Activated T-helper 1 cell treated with anti-CD3 and anti-CD28 coated beads, Interleukin-2, amount 50 U/mL, for 16 hours (primary cell): Measurements from ENCODE around the gene PCK2.
A peak's percentile ranks its signal among the peaks of the same experiment; 100 is the strongest.

ENCODE experiments used
- DNase-seq, 2 donors: peaks; one replicate each; pipeline ENCODE4 v3.0.0-alpha.2; 2020; ENCODE audit warnings: low read depth in 1 of 2, low spot score in 1 of 2

Gene PCK2

DNA sequence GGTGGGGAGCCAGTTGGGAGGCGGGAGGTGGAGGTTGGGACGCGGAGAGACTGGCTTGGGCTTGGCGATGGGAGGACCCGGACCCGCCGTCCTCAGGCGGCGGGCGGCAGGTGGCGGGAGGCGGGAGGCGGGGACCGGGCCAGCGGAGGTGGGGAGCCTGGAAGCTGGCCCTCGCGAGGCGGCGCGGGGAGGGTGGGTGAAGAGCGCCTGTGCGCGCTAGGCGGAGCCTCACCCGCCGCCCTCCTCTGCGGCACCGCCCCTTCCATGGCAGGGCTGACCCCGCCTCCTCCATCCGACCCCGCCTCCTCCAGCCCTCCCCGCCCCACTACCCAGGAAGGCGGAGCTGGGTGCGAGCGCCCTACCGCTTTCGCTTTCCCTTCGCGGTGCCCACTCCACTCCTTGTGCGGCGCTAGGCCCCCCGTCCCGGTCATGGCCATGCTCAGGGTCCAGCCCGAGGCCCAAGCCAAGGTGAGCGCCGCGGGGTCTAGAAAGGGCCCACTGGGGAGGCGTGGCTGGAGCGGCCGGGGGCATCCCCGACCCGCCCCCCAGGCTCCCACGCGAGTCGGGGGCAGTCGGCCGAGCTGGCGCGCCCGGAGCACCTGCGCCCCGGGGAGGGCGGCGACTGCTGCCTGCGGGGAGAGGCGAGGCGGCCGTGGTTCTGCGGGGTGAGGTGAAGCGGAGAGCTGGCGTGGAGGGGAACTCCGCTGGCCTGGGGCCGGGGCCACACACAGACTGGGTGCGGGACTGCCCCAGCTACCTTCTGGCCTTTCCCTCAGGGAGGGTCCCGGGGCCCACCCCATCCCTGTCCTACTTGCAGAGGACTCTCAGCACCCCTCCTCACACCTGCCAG lies 41.9 kb downstream of the PCK2 start, which contains the start of gene PSME1:
PSME1 (plus strand) TSS at position 361 of the 850 bp plus-strand sequence; CDS start at position 430, 69 bp downstream.
- peak; percentile 89 to 90 for DNase-seq

DNA sequence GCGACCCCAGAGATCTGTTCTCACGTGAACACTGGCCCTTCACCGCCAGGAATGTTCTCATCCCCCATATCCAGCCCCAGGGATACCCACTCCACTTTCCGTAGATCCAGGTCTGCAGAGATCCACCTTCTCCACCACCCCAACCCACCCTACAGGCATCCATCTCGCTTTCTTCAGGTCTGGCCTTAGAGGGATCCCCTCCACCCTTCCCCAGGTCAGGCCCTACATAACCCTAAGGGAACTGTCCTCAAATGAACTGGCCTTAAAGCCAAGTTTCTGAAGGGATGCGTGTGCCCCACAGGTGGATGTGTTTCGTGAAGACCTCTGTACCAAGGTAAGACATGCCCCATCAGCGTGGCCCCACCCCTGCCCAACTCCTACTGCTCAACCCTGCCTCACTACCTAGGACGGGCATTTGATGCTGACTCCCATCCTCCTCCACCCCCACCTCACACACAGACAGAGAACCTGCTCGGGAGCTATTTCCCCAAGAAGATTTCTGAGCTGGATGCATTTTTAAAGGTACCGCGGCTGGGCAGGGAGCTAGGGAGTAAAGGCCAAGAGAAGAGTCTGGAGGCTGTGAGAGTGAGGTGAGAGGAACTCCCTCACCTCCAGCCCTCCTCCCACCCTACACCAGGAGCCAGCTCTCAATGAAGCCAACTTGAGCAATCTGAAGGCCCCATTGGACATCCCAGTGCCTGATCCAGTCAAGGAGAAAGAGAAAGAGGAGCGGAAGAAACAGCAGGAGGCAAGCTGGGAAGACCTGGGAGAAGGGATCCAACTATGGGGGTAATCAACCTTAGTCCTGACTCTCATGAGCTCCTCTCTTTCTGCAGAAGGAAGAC lies 42.8 kb downstream of the PCK2 start:
- no peak for DNase-seq

DNA sequence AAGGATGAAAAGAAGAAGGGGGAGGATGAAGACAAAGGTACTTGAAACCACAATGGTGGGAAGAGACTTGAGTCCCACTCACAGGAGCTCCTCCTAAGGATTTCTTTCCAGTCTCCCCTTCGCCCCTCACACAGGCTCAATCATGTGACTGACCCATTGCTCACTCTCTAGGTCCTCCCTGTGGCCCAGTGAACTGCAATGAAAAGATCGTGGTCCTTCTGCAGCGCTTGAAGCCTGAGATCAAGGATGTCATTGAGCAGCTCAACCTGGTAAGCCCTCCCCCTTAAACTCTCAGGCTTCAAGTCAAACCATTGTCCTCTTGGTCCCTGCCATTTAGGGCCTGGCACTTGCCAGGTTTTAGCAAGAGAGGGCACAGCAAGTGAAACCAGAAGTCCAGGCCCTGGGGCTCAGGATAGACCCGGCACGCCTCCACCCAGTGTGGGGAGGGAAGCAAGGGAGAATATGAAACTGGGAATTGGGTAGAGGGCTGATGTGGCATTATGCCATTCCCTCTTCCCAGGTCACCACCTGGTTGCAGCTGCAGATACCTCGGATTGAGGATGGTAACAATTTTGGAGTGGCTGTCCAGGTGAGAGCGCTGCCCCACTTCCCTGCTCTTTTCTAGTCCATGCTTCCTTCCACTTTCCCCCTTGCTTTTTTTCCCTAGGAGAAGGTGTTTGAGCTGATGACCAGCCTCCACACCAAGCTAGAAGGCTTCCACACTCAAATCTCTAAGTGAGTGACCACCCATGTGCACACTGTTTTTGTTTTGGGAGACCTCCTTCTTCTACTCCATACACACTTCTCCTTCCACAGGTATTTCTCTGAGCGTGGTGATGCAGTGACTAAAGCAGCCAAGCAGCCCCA lies 43.7 kb downstream of the PCK2 start:
- DNase-seq, result no peak

DNA sequence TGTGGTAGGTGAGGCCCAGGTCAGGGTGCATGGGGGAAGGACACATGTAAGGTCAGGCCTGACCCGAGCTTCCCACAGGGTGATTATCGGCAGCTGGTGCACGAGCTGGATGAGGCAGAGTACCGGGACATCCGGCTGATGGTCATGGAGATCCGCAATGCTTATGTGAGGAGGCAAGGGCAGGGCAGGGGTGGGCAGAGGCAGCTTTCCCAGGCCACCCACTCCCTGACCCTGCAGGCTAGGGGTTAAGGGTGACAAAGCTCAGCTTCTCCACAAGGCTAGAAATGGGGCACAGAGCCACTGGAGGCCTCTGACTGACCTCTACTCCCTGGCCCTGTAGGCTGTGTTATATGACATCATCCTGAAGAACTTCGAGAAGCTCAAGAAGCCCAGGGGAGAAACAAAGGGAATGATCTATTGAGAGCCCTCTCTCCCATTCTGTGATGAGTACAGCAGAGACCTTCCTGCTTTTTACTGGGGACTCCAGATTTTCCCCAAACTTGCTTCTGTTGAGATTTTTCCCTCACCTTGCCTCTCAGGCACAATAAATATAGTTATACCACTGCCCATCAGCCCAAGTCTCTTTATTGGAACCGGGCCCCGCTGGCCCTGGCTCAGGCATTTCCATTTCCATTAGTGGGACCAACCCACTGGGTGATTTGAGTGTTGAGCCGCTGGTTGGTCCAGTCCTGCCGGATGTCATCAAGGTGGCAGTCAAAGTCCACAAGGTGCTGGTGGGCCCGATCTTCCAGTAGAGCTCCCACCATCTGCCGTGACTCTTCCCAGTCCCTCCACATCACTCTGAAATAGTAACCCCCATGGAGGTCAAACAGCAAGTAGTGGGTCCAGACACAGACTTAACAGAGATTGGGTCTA lies 44.5 kb downstream of the PCK2 start:
- DNase-seq, result no peak

DNA sequence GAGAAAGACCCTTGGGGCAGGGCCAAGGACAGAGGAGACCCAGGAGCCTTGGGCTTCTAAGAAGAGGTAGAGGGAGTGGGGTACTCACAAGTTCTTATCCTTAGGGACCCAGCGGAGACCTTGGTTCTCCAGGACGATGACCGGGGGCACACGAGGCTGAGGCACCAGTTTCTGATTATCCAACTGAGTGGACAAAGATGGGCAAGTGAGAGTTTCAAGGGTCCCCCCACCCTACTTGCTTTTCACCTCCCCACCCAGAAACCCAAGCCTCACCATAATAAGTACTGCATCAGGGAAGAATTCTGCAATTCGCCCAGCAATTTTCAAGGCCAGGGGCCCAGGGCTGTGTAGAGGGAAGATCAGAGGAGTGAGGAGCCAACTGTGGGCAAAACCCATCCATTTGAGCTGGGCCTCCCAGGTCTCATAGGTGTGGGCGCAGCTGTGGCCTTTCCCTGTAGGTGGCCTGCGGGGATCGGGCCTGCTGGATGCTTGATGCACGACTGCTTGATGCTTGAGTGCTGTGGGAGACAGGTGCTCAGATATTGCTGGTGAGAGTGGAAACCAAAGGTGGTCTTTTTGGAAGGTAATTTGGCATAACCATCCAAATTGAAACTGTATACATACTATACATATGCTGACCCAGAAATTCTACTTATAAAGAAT lies 45.3 kb downstream of the PCK2 start:
- no peak for DNase-seq

DNA sequence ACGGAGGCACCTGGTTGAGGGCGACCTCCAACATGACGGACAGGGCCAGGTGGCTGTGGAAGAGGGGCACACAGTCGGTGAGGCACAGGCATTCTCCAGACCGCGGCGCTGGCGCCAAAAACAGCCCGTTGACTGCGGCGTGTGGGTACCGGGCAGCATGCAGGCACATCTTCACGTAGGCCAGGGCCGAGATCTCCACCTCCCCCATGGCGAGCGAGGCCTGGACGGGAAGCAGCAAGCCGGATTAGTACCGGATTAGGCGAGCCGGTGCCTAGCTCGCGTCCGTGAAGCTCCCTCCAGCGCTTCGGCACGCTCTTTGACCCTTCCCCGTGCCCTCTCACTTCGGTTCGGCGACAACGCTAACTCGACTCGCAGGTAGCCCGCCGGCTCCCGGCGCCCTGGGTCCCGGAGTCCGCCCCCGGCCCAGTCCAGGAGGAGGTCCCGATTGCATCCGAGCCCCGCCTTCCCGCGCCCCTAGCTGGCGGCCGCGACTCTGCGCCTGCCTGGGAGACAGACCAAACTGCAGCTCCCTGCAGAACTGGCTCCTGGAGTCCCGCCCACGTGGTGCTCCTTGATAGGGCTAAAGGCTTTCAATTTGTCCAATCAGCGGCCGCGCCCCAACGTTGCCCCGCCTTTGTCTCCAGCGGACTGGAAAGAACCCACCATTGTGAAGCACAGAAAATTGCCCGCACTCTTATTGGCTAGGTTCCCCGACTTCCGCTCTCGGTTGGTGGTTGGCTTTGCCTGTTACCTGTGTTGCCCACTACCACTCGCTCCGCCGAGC lies 47.2 kb downstream of the PCK2 start, which contains the start of gene EMC9:
EMC9 (minus strand) TSS at position 495 of the 784 bp plus-strand sequence; CDS start at position 208, 287 bp downstream.
- peak; percentile 98 for DNase-seq

DNA sequence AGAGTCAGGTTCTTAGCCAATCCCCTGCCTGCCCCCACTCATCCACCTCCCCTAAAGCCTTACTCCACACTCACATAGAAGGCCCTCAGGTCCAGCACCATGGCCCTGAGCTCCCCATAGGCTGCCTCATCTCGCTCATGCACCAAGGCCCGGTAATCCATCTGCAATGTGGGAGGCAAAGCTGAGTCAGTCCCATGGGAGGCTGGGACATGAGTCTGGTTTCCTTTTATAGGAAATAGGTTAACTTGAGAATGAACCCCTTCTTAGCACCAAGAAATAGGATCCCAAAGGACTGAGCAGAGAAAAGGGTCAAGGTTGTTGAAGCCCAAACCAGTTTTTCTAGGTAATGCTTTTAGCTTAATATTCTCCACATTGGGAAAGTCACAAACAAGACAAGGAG lies 49.4 kb downstream of the PCK2 start:
- DNase-seq, result no peak

DNA sequence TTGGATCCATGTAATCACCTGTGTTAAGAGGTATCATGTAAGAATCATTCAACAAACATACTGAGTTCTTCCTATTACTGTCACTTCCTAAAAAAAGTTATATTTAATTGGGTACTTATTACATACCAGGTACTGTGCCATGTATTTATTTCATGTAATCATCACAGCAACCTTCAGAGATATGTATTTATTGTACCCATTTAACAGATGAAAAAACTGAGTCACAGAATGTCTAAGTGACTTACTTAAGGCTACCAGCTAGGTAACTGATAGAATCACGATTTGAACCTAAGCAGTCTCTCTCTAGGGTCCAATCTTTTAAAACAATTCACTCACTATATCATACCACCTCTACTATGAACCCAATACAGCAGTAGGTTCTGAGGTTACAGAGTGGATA lies 50.3 kb downstream of the PCK2 start:
- no peak for DNase-seq

DNA sequence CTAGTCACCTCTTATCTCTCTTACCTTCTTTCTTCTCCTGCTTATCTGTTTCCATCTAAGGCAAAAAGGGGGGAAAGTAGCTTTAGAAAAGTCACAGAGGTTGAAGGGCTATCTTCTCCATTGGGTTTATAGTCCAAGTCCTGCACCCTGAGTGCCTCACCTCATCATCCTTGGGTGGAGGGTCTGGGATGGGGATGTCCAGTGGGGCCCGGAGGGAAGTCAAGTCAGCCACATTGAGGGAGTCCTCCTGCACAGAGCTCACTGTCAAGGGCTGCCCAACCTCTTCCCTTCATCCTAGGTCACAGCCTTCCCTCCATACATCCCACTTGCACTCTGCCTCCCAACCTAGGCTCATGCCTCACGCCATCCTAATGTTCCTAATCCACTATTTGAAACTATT lies 51.1 kb downstream of the PCK2 start:
- DNase-seq, result no peak

DNA sequence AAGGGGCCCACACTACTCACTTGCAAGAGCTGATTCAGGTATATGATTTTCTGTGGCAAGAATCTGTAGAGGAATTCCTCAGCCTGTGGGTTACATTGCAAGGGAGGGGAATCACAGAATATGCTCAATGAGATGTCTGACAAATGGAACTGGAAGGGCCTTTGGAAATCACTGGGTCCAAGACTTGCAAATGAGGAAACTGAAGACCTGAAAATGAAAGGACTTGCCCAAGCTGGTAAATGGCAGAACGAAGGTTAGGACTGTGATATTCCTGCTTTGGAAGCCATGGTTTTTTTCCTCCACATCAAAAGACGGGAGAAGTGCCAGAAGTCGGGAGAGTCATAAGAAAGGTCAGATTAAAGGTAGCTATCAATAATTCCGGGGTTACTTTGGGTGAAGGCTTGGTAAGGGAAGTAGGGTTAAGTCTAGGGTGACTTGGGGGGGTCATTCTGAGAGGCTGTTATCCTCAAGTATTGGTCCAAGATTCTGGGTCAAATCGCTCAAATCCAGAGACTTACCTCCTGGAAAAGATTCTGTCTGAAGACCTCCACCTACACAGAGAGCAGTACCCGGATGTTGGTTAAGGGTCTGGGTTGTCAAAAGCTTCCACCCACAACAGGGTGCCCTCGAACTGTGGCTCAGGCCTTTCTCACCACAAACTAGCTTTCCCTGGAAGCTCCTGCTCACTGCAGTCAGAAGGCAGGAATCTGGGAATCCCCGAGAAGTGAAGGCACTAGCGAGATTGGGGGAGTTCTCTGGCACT lies 51.8 kb downstream of the PCK2 start:
- no peak for DNase-seq

DNA sequence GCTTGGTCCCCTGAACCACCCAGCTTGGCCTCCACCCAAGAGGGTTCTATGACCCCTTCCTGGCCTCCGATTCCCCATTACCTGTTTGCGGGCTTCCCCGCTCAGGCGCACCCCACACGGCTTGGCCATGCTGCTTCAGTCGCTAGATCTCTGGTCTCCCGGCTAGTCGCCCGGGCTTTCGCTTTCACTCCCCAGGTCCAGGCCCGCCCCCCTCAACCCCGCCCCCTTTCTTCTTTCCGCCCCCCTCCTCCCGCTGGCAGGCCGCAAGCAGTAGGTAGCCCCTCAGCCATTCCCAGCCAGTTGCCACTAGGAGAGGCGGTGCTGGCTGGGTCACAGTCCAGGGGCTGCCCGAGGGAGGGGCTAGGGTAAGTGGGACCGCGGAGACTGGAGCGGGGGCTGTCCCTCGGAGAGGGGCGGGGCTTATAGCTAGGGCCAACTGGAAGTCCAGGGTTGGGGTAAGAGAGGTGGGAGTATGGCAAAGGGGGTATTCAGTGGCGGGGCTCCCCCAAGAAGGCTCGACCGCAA lies 52.4 kb downstream of the PCK2 start, which contains the start of gene PSME2:
PSME2 (minus strand) TSS at position 158 of the 525 bp plus-strand sequence; CDS start at position 129, 29 bp downstream.
- DNase-seq, result peak; percentile 51 to 74

DNA sequence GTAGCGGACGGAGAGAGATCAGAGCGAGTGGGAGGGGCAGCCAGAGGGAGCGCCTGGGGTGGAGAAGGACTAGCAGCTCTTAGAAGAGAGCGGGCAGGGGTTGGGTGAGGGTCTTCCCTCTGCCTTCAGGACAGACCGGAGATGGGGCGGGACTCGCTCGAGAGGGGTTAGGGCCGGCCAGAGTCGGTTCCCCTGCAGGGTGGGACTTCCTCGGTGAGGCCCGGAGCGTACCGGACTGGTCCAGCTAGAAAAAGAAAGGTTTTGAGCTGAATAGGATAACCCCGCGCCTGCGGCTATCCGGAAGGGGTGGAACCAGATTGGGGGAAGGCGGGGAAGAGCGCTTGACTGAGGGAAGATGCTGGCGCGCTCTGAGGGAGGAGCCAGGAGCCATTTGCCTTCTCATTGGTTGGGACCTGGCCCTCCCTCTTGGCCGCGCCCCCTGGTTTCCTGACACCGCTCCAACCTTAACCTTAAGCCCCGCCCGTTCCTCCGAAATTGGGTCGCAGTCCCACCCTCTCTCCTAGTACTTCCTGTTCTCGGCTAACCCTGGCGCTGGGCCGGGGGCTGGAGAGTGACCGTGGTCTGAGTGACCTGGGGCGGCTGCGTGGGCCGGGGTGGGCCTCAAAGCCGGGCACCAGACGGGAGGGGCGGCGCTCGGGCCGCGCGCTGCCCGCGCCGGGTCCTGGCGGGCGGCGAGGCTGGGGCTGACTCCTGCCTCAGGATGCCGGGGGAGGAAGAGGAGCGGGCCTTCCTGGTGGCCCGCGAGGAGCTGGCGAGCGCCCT lies 53.1 kb downstream of the PCK2 start, which contains the start of gene RNF31:
RNF31 (plus strand) TSS at position 521 of the 783 bp plus-strand sequence; CDS start at position 722, 201 bp downstream.
- DNase-seq, result peak; percentile 94 to 95

DNA sequence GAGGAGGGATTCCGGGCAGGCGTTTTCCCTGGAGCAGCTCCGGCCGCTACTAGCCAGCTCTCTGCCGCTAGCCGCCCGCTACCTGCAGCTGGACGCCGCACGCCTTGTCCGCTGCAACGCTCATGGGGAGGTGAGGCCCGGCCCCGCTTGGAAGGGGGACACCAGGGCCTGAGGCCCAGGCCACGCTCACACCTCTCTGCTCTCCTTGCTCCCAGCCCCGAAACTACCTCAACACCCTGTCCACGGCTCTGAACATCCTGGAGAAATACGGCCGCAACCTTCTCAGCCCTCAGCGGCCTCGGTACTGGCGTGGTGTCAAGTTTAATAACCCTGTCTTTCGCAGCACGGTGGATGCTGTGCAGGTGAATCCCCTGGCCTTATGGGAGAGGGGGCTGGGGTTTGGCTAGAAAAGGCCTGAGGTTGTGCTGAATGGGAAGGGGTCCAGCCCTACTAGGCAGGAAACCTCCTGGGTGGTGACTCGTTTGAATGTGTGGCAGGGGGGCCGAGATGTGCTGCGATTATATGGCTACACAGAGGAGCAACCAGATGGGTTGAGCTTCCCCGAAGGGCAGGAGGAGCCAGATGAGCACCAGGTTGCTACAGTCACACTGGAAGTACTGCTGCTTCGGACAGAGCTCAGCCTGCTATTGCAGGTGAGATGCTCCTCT lies 53.8 kb downstream of the PCK2 start:
- DNase-seq, result no peak

DNA sequence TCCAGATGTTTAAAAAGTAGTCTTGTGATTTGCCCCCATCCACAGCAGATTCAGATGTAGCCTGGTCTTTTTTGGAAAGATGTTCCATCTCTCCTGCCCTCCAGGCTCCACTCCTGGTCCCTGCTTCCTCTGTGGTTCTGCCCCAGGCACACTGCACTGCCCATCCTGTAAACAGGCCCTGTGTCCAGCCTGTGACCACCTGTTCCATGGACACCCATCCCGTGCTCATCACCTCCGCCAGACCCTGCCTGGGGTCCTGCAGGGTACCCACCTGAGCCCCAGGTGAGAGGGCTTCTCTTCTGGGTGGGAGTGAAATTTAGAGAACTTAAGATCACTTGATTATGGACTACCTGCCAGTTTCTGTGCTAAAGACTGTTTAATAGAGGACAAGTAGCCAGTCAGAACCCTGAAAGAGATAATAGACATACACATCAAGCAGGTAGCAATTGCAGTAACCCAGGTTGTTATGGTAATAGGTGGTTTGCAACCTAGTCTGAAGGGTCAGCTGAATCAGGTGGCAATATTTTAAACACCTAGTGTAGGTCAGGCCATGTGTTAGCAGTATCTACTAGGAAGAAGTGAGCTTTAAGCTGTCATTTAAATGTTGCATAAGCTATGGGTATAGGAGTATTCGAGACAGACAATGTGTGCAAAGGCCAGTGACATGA lies 55.3 kb downstream of the PCK2 start:
- DNase-seq, result no peak

DNA sequence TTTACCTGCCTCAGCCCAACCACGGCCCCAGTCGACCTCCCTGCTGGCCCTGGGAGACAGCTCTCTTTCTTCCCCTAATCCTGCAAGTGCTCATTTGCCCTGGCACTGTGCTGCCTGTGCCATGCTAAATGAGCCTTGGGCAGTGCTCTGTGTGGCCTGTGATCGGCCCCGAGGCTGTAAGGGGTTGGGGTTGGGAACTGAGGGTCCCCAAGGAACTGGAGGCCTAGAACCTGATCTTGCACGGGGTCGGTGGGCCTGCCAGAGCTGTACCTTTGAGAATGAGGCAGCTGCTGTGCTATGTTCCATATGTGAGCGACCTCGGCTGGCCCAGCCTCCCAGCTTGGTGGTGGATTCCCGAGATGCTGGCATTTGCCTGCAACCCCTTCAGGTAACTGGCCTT lies 56.0 kb downstream of the PCK2 start:
- no peak for DNase-seq

DNA sequence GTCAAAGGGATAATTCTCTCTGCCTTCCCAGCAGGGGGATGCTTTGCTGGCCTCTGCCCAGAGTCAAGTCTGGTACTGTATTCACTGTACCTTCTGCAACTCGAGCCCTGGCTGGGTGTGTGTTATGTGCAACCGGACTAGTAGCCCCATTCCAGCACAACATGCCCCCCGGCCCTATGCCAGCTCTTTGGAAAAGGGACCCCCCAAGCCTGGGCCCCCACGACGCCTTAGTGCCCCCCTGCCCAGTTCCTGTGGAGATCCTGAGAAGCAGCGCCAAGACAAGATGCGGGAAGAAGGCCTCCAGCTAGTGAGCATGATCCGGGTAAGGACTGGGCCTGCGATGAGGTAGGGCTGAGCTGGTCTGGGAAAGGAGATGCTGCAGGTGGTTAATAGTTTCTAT lies 56.5 kb downstream of the PCK2 start:
- no peak for DNase-seq
